Gastrocnemius medialis (tissue), 4 donors: ENCODE measurements around the gene MMAA.

Experiments
- CTCF ChIP-seq, 5 experiments: fragments of 450-650 bp in 3 of 5; fragments of 200-600 bp in 2 of 5; sonication (generic) in 2 of 5; IDR thresholded peaks in 4 of 5; conservative IDR thresholded peaks in 1 of 5; 1 replicate in 4 of 5; 2 replicates in 1 of 5; pipeline ENCODE4 v1.5.1; 2016 to 2019; ENCODE audit warnings: antibody characterized with exemption in 5 of 5, mild to moderate bottlenecking in 3 of 5, moderate library complexity in 3 of 5
- POLR2A ChIP-seq, 2 donors: fragments of 450-650 bp; IDR thresholded peaks; one replicate each; pipeline ENCODE4 v1.6.1; 2017; ENCODE audit warnings: antibody characterized with exemption in 2 of 2, mild to moderate bottlenecking in 2 of 2, moderate library complexity in 2 of 2

GRCh38 chr4:145619639-145619996 is 433 bp downstream of the MMAA start:
- TF ChIP-seq POLR2A (IDR thresholded peaks at IDR 0.05) (no peak), CTCF (IDR thresholded peaks at IDR 0.05 in 4 of 5, conservative IDR thresholded peaks at IDR 0.05 in 1 of 5) (no peak)
